Neuronal stem cell (in vitro differentiated cells): Measurements from ENCODE around the gene LBX2.

Source experiments
- DNase-seq: peaks from one replicate; pipeline ENCODE4 v3.0.0-alpha.2; 2013; ENCODE audit warnings: low spot score
- H2AFZ ChIP-seq: one replicate; pipeline ENCODE4 v1.6.1; 2013; ENCODE audit warnings: mild to moderate bottlenecking, low read length, inconsistent platforms
- H2AK5ac ChIP-seq: 2 replicates; pipeline ENCODE4 v1.6.1; 2013; ENCODE audit warnings: low read depth, mild to moderate bottlenecking, inconsistent platforms, low read length, moderate library complexity, mixed read lengths
- H2BK120ac ChIP-seq: 2 replicates; pipeline ENCODE4 v1.6.1; 2013; ENCODE audit warnings: low read depth, mild to moderate bottlenecking, inconsistent platforms, low read length, moderate library complexity, mixed read lengths
- H2BK12ac ChIP-seq: one replicate; pipeline ENCODE4 v1.6.1; 2013; ENCODE audit warnings: low read length, inconsistent platforms
- H2BK15ac ChIP-seq: 2 replicates; pipeline ENCODE4 v1.6.1; 2013; ENCODE audit warnings: mild to moderate bottlenecking, low read length, inconsistent platforms, mixed read lengths
- H2BK5ac ChIP-seq: one replicate; pipeline ENCODE4 v1.6.1; 2013; ENCODE audit warnings: inconsistent platforms, mild to moderate bottlenecking, low read length, moderate library complexity
- H3K14ac ChIP-seq: one replicate; pipeline ENCODE4 v1.6.1; 2013; ENCODE audit warnings: low read length, inconsistent platforms
- H3K18ac ChIP-seq: 2 replicates; pipeline ENCODE4 v1.6.1; 2013; ENCODE audit warnings: low read length, inconsistent platforms
- H3K23ac ChIP-seq: 2 replicates; pipeline ENCODE4 v1.6.1; 2013; ENCODE audit warnings: low read depth, mild to moderate bottlenecking, mixed read lengths, low read length, inconsistent platforms; ENCODE audit not compliant: poor library complexity
- H3K27ac ChIP-seq: replicated peaks from 3 replicates; pipeline ENCODE4 v1.5.1; 2013; ENCODE audit warnings: low read length, inconsistent platforms
- H3K27me3 ChIP-seq, 3 experiments: 2 replicates each; pipeline ENCODE4 v1.6.1; 2013; ENCODE audit warnings: low read length in 3 of 3, mild to moderate bottlenecking in 2 of 3, inconsistent platforms in 1 of 3, low read depth in 1 of 3, mixed read lengths in 1 of 3, moderate library complexity in 1 of 3; ENCODE audit not compliant: control insufficient read depth in 3 of 3, insufficient read depth in 3 of 3
- H3K36me3 ChIP-seq, 2 donors: replicated peaks in 1 of 2; 2 replicates each; pipeline ENCODE4 v1.6.1; 2013; ENCODE audit warnings: low read length in 2 of 2; ENCODE audit not compliant: control insufficient read depth in 2 of 2, insufficient read depth in 2 of 2
- H3K4ac ChIP-seq: 2 replicates; pipeline ENCODE4 v1.6.1; 2013; ENCODE audit warnings: inconsistent platforms, mild to moderate bottlenecking, low read length, moderate library complexity
- H3K4me1 ChIP-seq, 2 donors: 1 replicate in 1 of 2; 2 replicates in 1 of 2; pipeline ENCODE4 v1.6.1; 2013; ENCODE audit warnings: low read length in 2 of 2, low read depth in 1 of 2; ENCODE audit not compliant: control insufficient read depth in 2 of 2, insufficient read depth in 1 of 2
- H3K4me2 ChIP-seq: one replicate; pipeline ENCODE4 v1.6.1; 2013; ENCODE audit warnings: mild to moderate bottlenecking, low read length, inconsistent platforms; ENCODE audit not compliant: insufficient read depth, poor library complexity, severe bottlenecking
- H3K4me3 ChIP-seq, 2 donors: 2 replicates each; pipeline ENCODE4 v1.5.1; 2013; ENCODE audit warnings: low read length in 2 of 2, mild to moderate bottlenecking in 2 of 2, inconsistent platforms in 1 of 2, moderate library complexity in 1 of 2
- H3K79me1 ChIP-seq: one replicate; pipeline ENCODE4 v1.6.1; 2013; ENCODE audit warnings: low read depth, mild to moderate bottlenecking, inconsistent platforms, low read length, moderate library complexity
- H3K9ac ChIP-seq: one replicate; pipeline ENCODE4 v1.6.1; 2013; ENCODE audit warnings: mild to moderate bottlenecking, low read depth, low read length, inconsistent platforms; ENCODE audit not compliant: poor library complexity
- H3K9me3 ChIP-seq, 2 donors: replicated peaks in 1 of 2; 2 replicates each; pipeline versions ENCODE3 to v1.6.1; 2013; ENCODE audit warnings: low read length in 2 of 2, mild to moderate bottlenecking in 2 of 2, inconsistent platforms in 1 of 2, low read depth in 1 of 2, mixed read lengths in 1 of 2, moderate library complexity in 1 of 2; ENCODE audit not compliant: control insufficient read depth in 2 of 2, insufficient read depth in 1 of 2
- H4K8ac ChIP-seq: one replicate; pipeline ENCODE4 v1.6.1; 2013; ENCODE audit warnings: low read depth, mild to moderate bottlenecking, inconsistent platforms, low read length, moderate library complexity
- H4K91ac ChIP-seq: one replicate; pipeline ENCODE4 v1.6.1; 2013; ENCODE audit warnings: low read length, low read depth, mild to moderate bottlenecking, inconsistent platforms; ENCODE audit not compliant: poor library complexity
- WGBS, 2 donors: extraction: QIAGEN DNeasy Blood & Tissue Kit; methylation state at CpG; one replicate each; pipeline ENCODE4 v1.1.7; 2013; ENCODE audit warnings: missing lambda C conversion rate in 2 of 2, mixed read lengths in 1 of 2; ENCODE audit not compliant: insufficient read length in 2 of 2, insufficient replicate concordance in 1 of 2; ENCODE audit errors: extremely low coverage in 2 of 2; 5-methylcytosine and 5-hydroxymethylcytosine counted together

Gene LBX2

GRCh38 chr2:74526649-74527230, 27.3 kb upstream of the LBX2 start:
- H3K23ac ChIP-seq = no peak overlapping the region

GRCh38 chr2:74525717-74526648, 26.6 kb upstream of the LBX2 start, which contains the start of gene DQX1:
DQX1 (minus strand) TSS chr2:74526231; CDS start chr2:74525729, 502 bp downstream.
- Histone ChIP-seq H2AFZ (no peak within 1 kb of the TSS), H3K14ac (no peak within 1 kb of the TSS), H4K91ac (no peak within 1 kb of the TSS), H4K8ac (no peak within 1 kb of the TSS), H3K9ac (no peak within 1 kb of the TSS), H3K79me1 (peaks cover 5% of the 10 kb centered on the region), H3K36me3 (peaks cover 27 to 33% of the 10 kb centered on the region in 2 donors), H3K18ac (no peak within 1 kb of the TSS), H3K27me3 (peaks cover 0 to 23% (median 4%) of the 10 kb centered on the region in 3 experiments), H2BK12ac (no peak within 1 kb of the TSS), H3K4me3 (no peak within 1 kb of the TSS), H3K23ac (no peak within 1 kb of the TSS), H3K4ac (no peak within 1 kb of the TSS), H2BK5ac (no peak within 1 kb of the TSS), H2BK120ac (no peak within 1 kb of the TSS), H3K4me1 (peaks cover 11 to 12% of the 10 kb centered on the region in 2 donors), H2BK15ac (no peak within 1 kb of the TSS), H3K27ac (no peak within 1 kb of the TSS), H3K9me3 (peaks cover 0 to 2% of the 10 kb centered on the region in 2 donors), H3K4me2 (no peak within 1 kb of the TSS), H2AK5ac (no peak within 1 kb of the TSS)
- no peak for DNase-seq
- no CpG with 5 or more reads among the region's 11 CpGs for WGBS, 2 donors

More at GRCh38 chr2:74526649-74527230, 27.3 kb upstream of the LBX2 start:
- Histone ChIP-seq H2BK120ac (no peak overlapping the region), H2AK5ac (no peak overlapping the region), H3K36me3 (peaks cover 29 to 41% of the 10 kb centered on the region in 2 donors), H2BK15ac (no peak overlapping the region), H3K18ac (no peak overlapping the region), H2AFZ (no peak overlapping the region), H3K4ac (no peak overlapping the region), H3K4me2 (no peak overlapping the region), H3K27me3 (peaks cover 0 to 16% (median 3%) of the 10 kb centered on the region in 3 experiments), H3K4me1 (peaks cover 11 to 17% of the 10 kb centered on the region in 2 donors), H2BK5ac (no peak overlapping the region), H3K27ac (no peak overlapping the region), H3K4me3 (no peak overlapping the region), H3K79me1 (peaks cover 5% of the 10 kb centered on the region), H2BK12ac (no peak overlapping the region), H3K9ac (no peak overlapping the region), H4K8ac (no peak overlapping the region), H4K91ac (no peak overlapping the region), H3K14ac (no peak overlapping the region), H3K9me3 (peaks cover 0 to 2% of the 10 kb centered on the region in 2 donors)
- DNase-seq = no peak
- no CpG with 5 or more reads among the region's 11 CpGs for WGBS, 2 donors

DNA sequence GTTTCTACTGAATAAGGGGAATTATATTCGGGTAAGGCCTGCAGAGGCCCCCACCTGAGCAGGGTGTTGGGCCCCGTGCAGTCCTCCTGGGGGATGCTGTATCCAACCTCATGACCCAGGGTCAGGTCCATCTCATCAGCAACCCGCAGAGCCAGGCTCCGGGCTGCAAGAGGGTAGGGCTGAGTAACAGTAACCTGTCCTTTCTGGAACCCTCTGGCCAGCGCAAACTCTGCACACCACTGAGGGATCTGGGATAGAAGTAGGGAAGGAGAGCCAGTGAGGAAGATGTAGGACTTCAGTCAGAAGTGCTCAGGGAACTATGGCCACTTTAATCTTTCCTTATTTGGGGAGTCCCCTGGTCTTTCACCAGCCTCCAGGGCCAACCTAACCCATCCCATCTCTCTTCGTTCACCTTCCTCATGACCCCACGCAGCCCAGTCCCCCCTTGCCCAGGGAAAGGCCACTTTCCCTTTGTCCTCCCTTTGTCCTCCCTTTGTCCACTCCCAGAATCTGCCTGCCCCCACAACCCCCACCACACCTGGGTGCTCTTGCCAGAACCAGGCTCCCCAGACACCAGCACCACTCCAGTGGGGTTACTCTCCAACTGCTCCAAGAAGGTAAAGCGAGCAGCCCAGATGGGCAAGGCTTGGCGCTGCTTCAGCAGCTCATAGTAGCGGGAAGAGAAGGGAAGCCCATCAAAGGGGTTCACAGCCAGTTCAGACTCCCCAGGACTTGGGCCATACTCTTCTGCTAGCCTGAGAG, 25.7 kb upstream of the LBX2 start:
- WGBS, 2 donors = no CpG with 5 or more reads among the region's 10 CpGs
- H3K9me3 ChIP-seq = peaks cover 0 to 2% of the 10 kb centered on the region in 2 donors
- H3K4me3 ChIP-seq = no peak overlapping the region
- no peak overlapping the region for H2AFZ ChIP-seq
- peaks cover 0 to 32% (median 8%) of the 10 kb centered on the region in 3 experiments for H3K27me3 ChIP-seq
- peaks cover 25 to 30% of the 10 kb centered on the region in 2 donors for H3K36me3 ChIP-seq
- no peak overlapping the region for H3K18ac ChIP-seq
- H4K91ac ChIP-seq = no peak overlapping the region
- H3K23ac ChIP-seq = no peak overlapping the region
- H4K8ac ChIP-seq = no peak overlapping the region
- H3K9ac ChIP-seq = no peak overlapping the region
- no peak overlapping the region for H2BK15ac ChIP-seq
- no peak overlapping the region for H3K4me2 ChIP-seq
- H3K4ac ChIP-seq = no peak overlapping the region
- peaks cover 5% of the 10 kb centered on the region for H3K79me1 ChIP-seq
- peaks cover 6 to 8% of the 10 kb centered on the region in 2 donors for H3K4me1 ChIP-seq
- H2BK12ac ChIP-seq = no peak overlapping the region
- no peak overlapping the region for H3K27ac ChIP-seq
- DNase-seq = no peak
- H3K14ac ChIP-seq = no peak overlapping the region
- no peak overlapping the region for H2BK5ac ChIP-seq
- H2BK120ac ChIP-seq = no peak overlapping the region
- no peak overlapping the region for H2AK5ac ChIP-seq
